Mesothelial cell of epicardium (in vitro differentiated cells): Measurements from ENCODE around the gene SERPINE2. TPM values are rescaled to one million over a fixed set of nuclear protein-coding genes. Genes with fewer than 3 reads are reported as not detected.
"Not testable (repeated sequence)": the region's sequence is repeated elsewhere in the genome, so short reads cannot be mapped to it uniquely, and the experiment has no call there.

ENCODE experiments used
- DNase-seq, 2 experiments: peaks; one replicate each; pipeline ENCODE4 v3.0.0; 2021; ENCODE audit warnings: low spot score in 2 of 2; ENCODE audit not compliant: unreplicated experiment in 2 of 2
- H3K27ac Mint-ChIP-seq: 2 replicates; pipeline ENCODE4 v1.8.0; 2021; ENCODE audit warnings: mixed read lengths
- H3K27me3 Mint-ChIP-seq: 2 replicates; pipeline ENCODE4 v1.8.0; 2021; ENCODE audit warnings: low read depth, mixed read lengths
- H3K36me3 Mint-ChIP-seq: 2 replicates; pipeline ENCODE4 v1.8.0; 2021; ENCODE audit warnings: mixed read lengths
- H3K4me1 Mint-ChIP-seq: 2 replicates; pipeline ENCODE4 v1.8.0; 2021; ENCODE audit warnings: mixed read lengths
- H3K4me3 Mint-ChIP-seq: 2 replicates; pipeline ENCODE4 v1.8.0; 2021; ENCODE audit warnings: mild to moderate bottlenecking, moderate library complexity, mixed read lengths
- H3K9me3 Mint-ChIP-seq: 2 replicates; pipeline ENCODE4 v1.8.0; 2021; ENCODE audit warnings: mixed read lengths
- CTCF ChIP-seq: fragments of 200-600 bp; sonication (generic); IDR thresholded peaks from one replicate; pipeline ENCODE4 v1.5.0; 2021; ENCODE audit warnings: antibody characterized with exemption; ENCODE audit not compliant: unreplicated experiment
- total RNA-seq: library from RNA; stranded (reverse); gene quantifications from 3 replicates; pipeline ENCODE4 v1.2.1, GENCODE V29; 2021

Gene SERPINE2
- total RNA-seq, 1 donor from 2014 or later: 49.9 TPM

- H3K4me3 Mint-ChIP-seq: peak overlapping the region; percentile 93
- no peak for TF ChIP-seq CTCF
- peak overlapping the region; percentile 93 for H3K27ac Mint-ChIP-seq
- H3K36me3 Mint-ChIP-seq: peaks cover 10% of the 10 kb centered on the region
- H3K9me3 Mint-ChIP-seq: no peaks in the 10 kb centered on the region
- peaks cover 24% of the 10 kb centered on the region for H3K4me1 Mint-ChIP-seq
- DNase-seq: no peak
- no peaks in the 10 kb centered on the region for H3K27me3 Mint-ChIP-seq
Observed at GRCh38 chr2:223943135-223943534, 96.0 kb downstream of the SERPINE2 start.

GRCh38 chr2:223941579-223942277 is 97.4 kb downstream of the SERPINE2 start:
- DNase-seq: no peak
- Mint-ChIP-seq H3K36me3 (peaks cover 10% of the 10 kb centered on the region), H3K9me3 (no peaks in the 10 kb centered on the region), H3K27ac (peak overlapping the region; percentile 19), H3K4me1 (peaks cover 24% of the 10 kb centered on the region), H3K4me3 (no peak overlapping the region), H3K27me3 (no peaks in the 10 kb centered on the region)
- no peak for TF ChIP-seq CTCF

DNA sequence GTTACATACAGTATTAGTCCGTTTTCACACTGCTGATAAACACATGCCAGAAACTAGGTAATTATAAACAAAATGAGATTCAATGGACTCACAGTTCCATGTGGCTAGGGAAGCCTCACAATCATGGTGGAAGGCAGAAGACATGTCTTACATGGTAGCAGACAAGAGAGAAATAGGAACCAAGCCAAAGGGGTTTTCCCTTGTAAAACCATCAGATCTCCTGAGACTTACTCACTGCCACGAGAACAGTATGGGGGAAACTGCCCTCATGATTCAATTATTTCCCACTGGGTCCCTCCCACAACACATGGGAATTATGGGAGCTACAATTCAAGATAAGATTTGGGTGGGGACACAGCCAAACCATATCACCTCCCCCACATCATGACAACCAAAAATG is 99.6 kb downstream of the SERPINE2 start:
- Mint-ChIP-seq H3K4me1 (peaks cover 36% of the 10 kb centered on the region), H3K36me3 (peaks cover 10% of the 10 kb centered on the region)
- DNase-seq, H3K4me3 Mint-ChIP-seq, H3K27ac Mint-ChIP-seq, H3K27me3 Mint-ChIP-seq, H3K9me3 Mint-ChIP-seq: not testable (repeated sequence)

DNA sequence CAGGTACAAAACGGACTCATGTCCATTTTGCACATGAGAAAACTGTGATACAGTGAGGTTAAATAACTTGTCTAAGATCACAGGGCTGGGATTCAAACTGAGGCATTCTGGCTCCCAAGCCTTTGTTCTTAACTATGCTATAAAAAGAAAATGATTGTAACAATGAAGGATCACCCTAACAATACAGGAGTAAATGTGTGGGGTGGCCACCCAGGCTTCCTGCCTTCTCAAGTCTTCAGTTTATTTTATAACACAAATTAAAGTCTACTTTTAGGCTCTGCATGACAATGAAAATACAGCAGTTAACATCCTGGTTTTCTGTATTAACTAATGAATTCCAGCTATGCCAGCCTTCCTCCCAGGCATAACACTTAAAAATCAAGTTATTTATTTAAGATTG is 101.6 kb downstream of the SERPINE2 start:
- TF ChIP-seq CTCF: no peak
- H3K4me3 Mint-ChIP-seq: no peak overlapping the region
- H3K9me3 Mint-ChIP-seq: no peaks in the 10 kb centered on the region
- H3K27ac Mint-ChIP-seq: no peak overlapping the region
- peaks cover 9% of the 10 kb centered on the region for H3K36me3 Mint-ChIP-seq
- no peak for DNase-seq
- H3K4me1 Mint-ChIP-seq: peaks cover 33% of the 10 kb centered on the region
- H3K27me3 Mint-ChIP-seq: no peaks in the 10 kb centered on the region

DNA sequence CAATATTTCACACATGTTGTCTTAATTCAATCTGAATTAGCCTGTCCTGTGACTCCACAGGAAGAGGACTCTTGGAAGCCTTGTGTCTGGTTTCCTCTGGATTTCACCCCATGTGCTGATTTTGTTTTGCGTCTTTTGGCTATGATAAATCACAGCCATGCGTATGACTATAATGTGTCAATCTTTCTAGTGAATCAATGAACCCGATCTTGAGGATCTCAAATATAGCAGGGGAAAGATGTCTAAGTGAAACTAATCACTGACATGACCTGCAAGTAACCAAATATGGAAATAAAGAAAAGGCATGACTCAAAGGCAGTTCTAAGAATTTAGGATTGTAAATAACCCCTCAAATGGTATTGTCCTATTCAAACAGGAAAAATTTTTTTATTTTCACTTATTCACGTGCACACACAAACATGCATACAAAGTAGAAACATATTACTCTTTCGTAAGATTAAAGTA is 102.2 kb downstream of the SERPINE2 start:
- Mint-ChIP-seq H3K4me3 (no peak overlapping the region), H3K4me1 (peaks cover 36% of the 10 kb centered on the region), H3K27me3 (no peaks in the 10 kb centered on the region), H3K36me3 (peaks cover 9% of the 10 kb centered on the region), H3K27ac (no peak overlapping the region), H3K9me3 (no peaks in the 10 kb centered on the region)
- no peak for DNase-seq
- no peak for TF ChIP-seq CTCF

DNA sequence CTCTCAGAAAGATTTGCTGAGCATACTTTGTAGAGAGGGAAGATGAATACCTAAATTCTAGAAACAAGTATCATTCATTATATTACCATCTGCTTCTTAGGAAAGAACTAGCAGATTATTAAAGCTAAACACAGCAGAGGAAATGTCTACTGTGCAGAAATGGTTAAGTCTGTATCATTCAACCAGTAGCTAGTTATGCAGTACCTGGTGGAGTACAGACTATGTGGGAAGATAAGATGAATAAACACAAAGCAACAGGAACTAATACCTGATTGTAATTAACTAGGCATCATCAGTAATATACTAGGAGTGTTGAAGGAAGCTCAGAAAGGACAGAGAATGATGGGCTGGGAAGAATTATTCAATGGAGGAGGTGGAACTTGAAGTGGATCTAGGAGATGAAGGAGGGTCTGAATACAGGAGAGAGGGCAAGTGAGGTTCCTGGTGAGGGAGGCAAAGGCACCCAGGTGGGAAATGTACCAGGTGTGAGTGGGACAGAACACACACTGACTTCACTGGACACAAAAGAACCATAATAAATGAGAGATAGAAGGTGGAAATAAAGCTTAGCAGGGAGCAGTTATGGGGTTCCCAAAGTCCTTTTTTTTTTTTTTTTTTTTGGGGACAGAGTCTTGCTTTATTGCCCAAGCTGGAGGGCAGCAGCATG is 103.5 kb downstream of the SERPINE2 start:
- Mint-ChIP-seq H3K4me3 (no peak overlapping the region), H3K9me3 (no peaks in the 10 kb centered on the region), H3K27ac (no peak overlapping the region), H3K4me1 (peaks cover 37% of the 10 kb centered on the region), H3K36me3 (peaks cover 6% of the 10 kb centered on the region), H3K27me3 (no peaks in the 10 kb centered on the region)
- TF ChIP-seq CTCF: no peak
- DNase-seq: no peak
